ENCODE results near the gene ZNF436. TPM values are rescaled to one million over a fixed set of nuclear protein-coding genes. Genes with fewer than 3 reads are reported as not detected.
"Not testable (repeated sequence)": the region's sequence is repeated elsewhere in the genome, so short reads cannot be mapped to it uniquely, and the experiment has no call there.

ZNF436 gene
- total RNA-seq, 2 donors from 2014 or later: 8.6 to 18.5 TPM

- no peaks in the 10 kb centered on the region for H3K9me3 ChIP-seq
- ATAC-seq: no peak
- intact Hi-C loops (cut with DNase I): no loop called here
- TF ChIP-seq CTCF (IDR thresholded peaks at IDR 0.05): no peak
- no peak for TF ChIP-seq POLR2A (IDR thresholded peaks at IDR 0.05)
- peaks cover 5 to 16% of the 10 kb centered on the region in 2 donors for H3K36me3 ChIP-seq (replicated peaks in 1 of 2; ENCODE audit: insufficient read depth in 1 of 2, low read depth in 2 of 2)
- H3K27ac ChIP-seq: no peak overlapping the region
- WGBS, 2 donors: 66 to 70% methylated on average over 2 of the region's 2 CpGs
- H3K27me3 ChIP-seq: no peaks in the 10 kb centered on the region
- no peak for DNase-seq
- peaks cover 52% of the 10 kb centered on the region for H3K4me1 ChIP-seq
- no peak overlapping the region for H3K4me3 ChIP-seq
Measured at GRCh38 chr1:23337869-23338268, 31.8 kb downstream of the ZNF436 start.

GRCh38 chr1:23331713-23332112, 37.9 kb downstream of the ZNF436 start:
- no peaks in the 10 kb centered on the region for H3K9me3 ChIP-seq
- ATAC-seq (no peak), DNase-seq (no peak)
- no peak overlapping the region for H3K27ac ChIP-seq
- no peaks in the 10 kb centered on the region for H3K27me3 ChIP-seq
- TF ChIP-seq POLR2A (IDR thresholded peaks at IDR 0.05) (no peak), CTCF (IDR thresholded peaks at IDR 0.05) (no peak)
- no peak overlapping the region for H3K4me3 ChIP-seq
- WGBS, 2 donors: 86 to 88% methylated on average over 8 of the region's 8 CpGs
- no peaks in the 10 kb centered on the region for H3K4me1 ChIP-seq
- intact Hi-C loops (cut with DNase I): no loop called here
- peaks cover 5 to 32% of the 10 kb centered on the region in 2 donors for H3K36me3 ChIP-seq (replicated peaks in 1 of 2; ENCODE audit: insufficient read depth in 1 of 2, low read depth in 2 of 2)

- peaks cover 9 to 35% of the 10 kb centered on the region in 2 donors for H3K36me3 ChIP-seq (replicated peaks in 1 of 2; ENCODE audit: insufficient read depth in 1 of 2, low read depth in 2 of 2)
- ATAC-seq: no peak
Measured at GRCh38 chr1:23330846-23331245, 38.8 kb downstream of the ZNF436 start.

GRCh38 chr1:23325393-23325792, 44.2 kb downstream of the ZNF436 start:
- intact Hi-C loops (cut with DNase I): no loop called here
- ATAC-seq (no peak), DNase-seq (no peak)
- TF ChIP-seq POLR2A (IDR thresholded peaks at IDR 0.05) (no peak), CTCF (IDR thresholded peaks at IDR 0.05) (no peak)
- WGBS, 2 donors: 66 to 82% methylated on average over 2 of the region's 2 CpGs
- peaks cover 6 to 20% of the 10 kb centered on the region in 2 donors for H3K36me3 ChIP-seq (replicated peaks in 1 of 2; ENCODE audit: insufficient read depth in 1 of 2, low read depth in 2 of 2)
- H3K27ac ChIP-seq: no peak overlapping the region
- H3K9me3 ChIP-seq: no peaks in the 10 kb centered on the region
- no peak overlapping the region for H3K4me3 ChIP-seq
- H3K27me3 ChIP-seq: no peaks in the 10 kb centered on the region
- H3K4me1 ChIP-seq: no peaks in the 10 kb centered on the region

More at GRCh38 chr1:23330846-23331245, 38.8 kb downstream of the ZNF436 start:
- Histone ChIP-seq H3K27me3 (no peaks in the 10 kb centered on the region), H3K27ac (no peak overlapping the region), H3K4me3 (no peak overlapping the region), H3K9me3 (no peaks in the 10 kb centered on the region), H3K4me1 (no peaks in the 10 kb centered on the region)
- TF ChIP-seq CTCF (IDR thresholded peaks at IDR 0.05) (no peak), POLR2A (IDR thresholded peaks at IDR 0.05) (no peak)
- DNase-seq: no peak
- intact Hi-C loops (cut with DNase I): no loop called here
- WGBS, 2 donors: 95 to 100% methylated on average over 1 of the region's 1 CpG

- ATAC-seq: no peak
- no peaks in the 10 kb centered on the region for H3K27me3 ChIP-seq
- no peaks in the 10 kb centered on the region for H3K9me3 ChIP-seq
- TF ChIP-seq POLR2A (IDR thresholded peaks at IDR 0.05): no peak
- no peak for TF ChIP-seq CTCF (IDR thresholded peaks at IDR 0.05)
- no peak for DNase-seq
- WGBS, 2 donors: 52 to 60% methylated on average over 1 of the region's 1 CpG
- no peak overlapping the region for H3K27ac ChIP-seq
- no peaks in the 10 kb centered on the region for H3K4me1 ChIP-seq
- no peak overlapping the region for H3K4me3 ChIP-seq
- H3K36me3 ChIP-seq (replicated peaks in 1 of 2; ENCODE audit: insufficient read depth in 1 of 2, low read depth in 2 of 2): peaks cover 6 to 19% of the 10 kb centered on the region in 2 donors
- intact Hi-C loops (cut with DNase I): no loop called here
Measured at GRCh38 chr1:23322770-23323169, 46.9 kb downstream of the ZNF436 start.

- ATAC-seq; H3K4me3 ChIP-seq; H3K27me3 ChIP-seq; H3K9me3 ChIP-seq; intact Hi-C loops (cut with DNase I); DNase-seq; H3K27ac ChIP-seq: not testable (repeated sequence)
- 92 to 96% methylated on average over 7 of the region's 7 CpGs for WGBS, 2 donors
- H3K36me3 ChIP-seq (replicated peaks in 1 of 2; ENCODE audit: insufficient read depth in 1 of 2, low read depth in 2 of 2): peaks cover 7 to 12% of the 10 kb centered on the region in 2 donors
- H3K4me1 ChIP-seq: peaks cover 27% of the 10 kb centered on the region
Measured at GRCh38 chr1:23310280-23310679, 59.4 kb downstream of the ZNF436 start.

Data from body of pancreas (tissue), 4 donors.